D721Med (cell line): ENCODE results near the gene STX1B.
"Not testable (repeated sequence)": the region's sequence is repeated elsewhere in the genome, so short reads cannot be mapped to it uniquely, and the experiment has no call there.

Source experiments
- DNase-seq: peaks from one replicate; pipeline ENCODE4 v3.0.0; 2011; ENCODE audit warnings: low spot score; ENCODE audit not compliant: insufficient read length
- FAIRE-seq: peaks from 2 replicates; lab custom pipeline; 2011; peaks lifted over from hg19 to GRCh38; lab: Jason Lieb, UNC
- TF ChIP-seq, protein P1 (sequence below): IDR thresholded peaks from 2 replicates; pipeline ENCODE4 v1.5.1; 2012; ENCODE audit warnings: mild to moderate bottlenecking, control low read depth; ENCODE audit not compliant: insufficient read depth; ENCODE audit errors: missing control alignments

Gene STX1B

DNA sequence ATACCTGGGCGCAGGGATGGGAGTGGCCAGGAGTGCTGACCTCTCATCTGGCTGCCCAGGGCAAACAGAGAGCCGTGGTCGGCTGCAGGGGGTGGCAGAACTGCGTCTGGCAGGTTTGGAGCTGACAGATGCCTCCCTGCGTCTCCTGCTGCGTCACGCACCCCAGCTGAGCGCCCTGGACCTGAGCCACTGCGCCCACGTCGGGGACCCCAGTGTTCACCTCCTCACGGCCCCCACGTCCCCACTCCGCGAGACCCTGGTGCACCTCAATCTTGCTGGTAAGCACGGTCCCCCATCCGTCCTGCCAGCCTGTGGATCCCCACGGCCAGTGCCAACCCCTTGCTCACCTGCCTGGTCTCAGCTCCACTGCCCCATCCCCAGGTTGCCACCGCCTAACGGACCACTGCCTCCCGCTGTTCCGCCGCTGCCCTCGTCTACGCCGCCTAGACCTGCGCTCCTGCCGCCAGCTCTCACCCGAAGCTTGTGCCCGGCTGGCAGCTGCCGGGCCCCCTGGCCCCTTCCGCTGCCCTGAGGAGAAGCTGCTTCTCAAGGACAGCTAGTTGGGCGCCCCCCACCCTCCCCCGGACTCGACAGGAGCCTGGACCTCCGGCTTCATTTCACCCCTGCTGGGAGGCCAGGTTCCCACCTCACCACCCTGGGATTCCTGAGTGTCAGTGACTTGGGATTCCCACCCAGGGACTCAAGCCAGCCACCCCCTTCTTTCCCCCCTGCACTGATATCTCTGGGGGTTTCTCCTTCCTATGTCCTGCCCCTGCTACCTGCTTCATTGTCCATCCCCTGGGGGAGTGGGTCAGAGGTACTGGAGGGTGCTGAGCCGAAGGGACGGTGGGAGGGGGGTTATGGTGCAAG is 63.5 kb downstream of the STX1B start:
- no peak for DNase-seq
- no peak for FAIRE-seq
- TF ChIP-seq, protein P1, sequence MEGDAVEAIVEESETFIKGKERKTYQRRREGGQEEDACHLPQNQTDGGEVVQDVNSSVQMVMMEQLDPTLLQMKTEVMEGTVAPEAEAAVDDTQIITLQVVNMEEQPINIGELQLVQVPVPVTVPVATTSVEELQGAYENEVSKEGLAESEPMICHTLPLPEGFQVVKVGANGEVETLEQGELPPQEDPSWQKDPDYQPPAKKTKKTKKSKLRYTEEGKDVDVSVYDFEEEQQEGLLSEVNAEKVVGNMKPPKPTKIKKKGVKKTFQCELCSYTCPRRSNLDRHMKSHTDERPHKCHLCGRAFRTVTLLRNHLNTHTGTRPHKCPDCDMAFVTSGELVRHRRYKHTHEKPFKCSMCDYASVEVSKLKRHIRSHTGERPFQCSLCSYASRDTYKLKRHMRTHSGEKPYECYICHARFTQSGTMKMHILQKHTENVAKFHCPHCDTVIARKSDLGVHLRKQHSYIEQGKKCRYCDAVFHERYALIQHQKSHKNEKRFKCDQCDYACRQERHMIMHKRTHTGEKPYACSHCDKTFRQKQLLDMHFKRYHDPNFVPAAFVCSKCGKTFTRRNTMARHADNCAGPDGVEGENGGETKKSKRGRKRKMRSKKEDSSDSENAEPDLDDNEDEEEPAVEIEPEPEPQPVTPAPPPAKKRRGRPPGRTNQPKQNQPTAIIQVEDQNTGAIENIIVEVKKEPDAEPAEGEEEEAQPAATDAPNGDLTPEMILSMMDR, result no peak

DNA sequence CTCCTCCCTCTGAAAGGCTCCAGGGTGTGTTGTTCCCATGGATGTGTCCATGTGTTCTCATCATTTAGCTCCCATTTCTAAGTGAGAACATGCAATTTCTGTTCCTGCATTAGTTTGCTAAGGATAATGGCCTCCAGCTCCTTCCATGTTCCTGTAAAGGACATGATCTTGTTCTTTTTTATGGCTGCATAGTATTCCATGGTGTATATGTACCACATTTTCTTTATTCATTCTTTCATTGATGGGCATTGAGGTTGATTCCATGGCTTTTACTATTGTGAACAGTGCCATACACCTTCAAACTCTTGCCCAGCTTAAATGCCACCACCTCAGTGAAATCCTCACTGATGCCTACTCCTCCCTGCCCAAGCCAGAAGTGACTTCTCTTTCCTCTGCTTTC is 66.1 kb downstream of the STX1B start:
- no peak for DNase-seq
- no peak for FAIRE-seq

DNA sequence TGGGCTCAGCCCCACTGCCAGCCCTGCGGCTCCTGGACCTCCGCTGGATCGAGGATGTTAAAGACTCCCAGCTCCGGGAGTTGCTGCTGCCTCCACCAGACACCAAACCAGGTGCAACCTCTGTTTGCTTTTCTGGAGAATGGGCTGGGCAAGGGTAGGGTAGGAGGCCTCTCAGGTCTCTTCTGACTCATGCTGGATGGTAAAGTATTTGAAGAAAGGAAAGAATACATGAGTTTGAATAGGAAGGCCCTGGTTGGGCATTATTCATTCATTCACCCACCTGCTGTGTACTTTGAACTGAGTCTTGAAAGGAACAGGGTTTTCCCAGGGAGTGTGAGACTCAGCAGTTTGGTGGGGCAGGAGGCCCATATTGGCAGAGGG is 68.0 kb downstream of the STX1B start:
- TF ChIP-seq, protein P1, result no peak
- no peak for DNase-seq
- no peak for FAIRE-seq

More for the DNA sequence above, 66.1 kb downstream of the STX1B start:
- TF ChIP-seq, protein P1, result no peak

GRCh38 chr16:30941600-30942425 is 68.6 kb downstream of the STX1B start:
- DNase-seq (peak; percentile 74), FAIRE-seq (no peak)
- TF ChIP-seq, protein P1, result peak; percentile 77

GRCh38 chr16:30939571-30939970 is 70.9 kb downstream of the STX1B start:
- not testable (repeated sequence) for FAIRE-seq, DNase-seq
